Adrenal gland (tissue), 5 donors: ENCODE data around the gene ASTN2.

Source experiments
- CTCF ChIP-seq, 6 experiments: fragments of 450-650 bp in 4 of 6; fragments of 200-600 bp in 2 of 6; sonication (generic) in 1 of 6; IDR thresholded peaks; 1 replicate in 5 of 6; 2 replicates in 1 of 6; pipeline versions ENCODE4 v1.5.1 to v1.8.0; 2016 to 2021; ENCODE audit warnings: antibody characterized with exemption in 6 of 6, mild to moderate bottlenecking in 2 of 6, moderate library complexity in 1 of 6
- POLR2A ChIP-seq, 2 donors: fragments of 450-650 bp; IDR thresholded peaks; one replicate each; pipeline ENCODE4 v1.6.1; 2017; ENCODE audit warnings: antibody characterized with exemption in 2 of 2, mild to moderate bottlenecking in 2 of 2, moderate library complexity in 1 of 2
- donor health status: DM: no; HTN: no; CAD: no.

GRCh38 chr9:116383936-116384335 is 1030.9 kb downstream of the ASTN2 start:
- TF ChIP-seq CTCF (IDR thresholded peaks at IDR 0.05) (no peak), POLR2A (IDR thresholded peaks at IDR 0.05) (no peak)
